ENCODE measurements around the gene KIAA0232.

- TF ChIP-seq CTCF (IDR thresholded peaks at IDR 0.05) (no peak), POLR2AphosphoS5 (IDR thresholded peaks at IDR 0.05) (no peak), EP300 (IDR thresholded peaks at IDR 0.05) (no peak), POLR2A (IDR thresholded peaks at IDR 0.05) (no peak)
Observed at GRCh38 chr4:6751611-6752485, 30.7 kb upstream of the KIAA0232 start.

All from gastroesophageal sphincter (tissue), 3 donors.